Testis (tissue), 3 donors: ENCODE results near the gene MCCD1. TPM values are rescaled to one million over a fixed set of nuclear protein-coding genes. Genes with fewer than 3 reads are reported as not detected.

Experiments
- DNase-seq: peaks from one replicate; pipeline ENCODE4 v3.0.0-alpha.2; 2019
- H3K27ac ChIP-seq, 2 donors: fragments of 200-600 bp; sonication (generic); one replicate each; pipeline ENCODE4 v1.5.1; 2019
- H3K27me3 ChIP-seq: fragments of 200-600 bp; sonication (generic); one replicate; pipeline ENCODE4 v1.5.1; 2019
- H3K36me3 ChIP-seq: fragments of 200-600 bp; sonication (generic); one replicate; pipeline ENCODE4 v1.5.1; 2017; ENCODE audit warnings: low read depth; ENCODE audit errors: missing control alignments
- H3K4me1 ChIP-seq: fragments of 200-600 bp; sonication (generic); one replicate; pipeline ENCODE4 v1.5.1; 2019
- H3K4me3 ChIP-seq, 2 donors: fragments of 200-600 bp; sonication (generic); one replicate each; pipeline ENCODE4 v1.5.1; 2017 to 2019
- H3K9me3 ChIP-seq: fragments of 200-600 bp; sonication (generic); one replicate; pipeline ENCODE4 v1.5.1; 2017
- CTCF ChIP-seq, 3 experiments: fragments of 450-650 bp in 2 of 3; fragments of 200-600 bp in 1 of 3; sonication (generic) in 1 of 3; IDR thresholded peaks; one replicate each; pipeline ENCODE4 v1.5.1; 2016 to 2019; ENCODE audit warnings: antibody characterized with exemption in 3 of 3, mild to moderate bottlenecking in 2 of 3, moderate library complexity in 1 of 3
- POLR2A ChIP-seq: fragments of 450-650 bp; IDR thresholded peaks from one replicate; pipeline ENCODE4 v1.6.1; 2017; ENCODE audit warnings: antibody characterized with exemption, mild to moderate bottlenecking, moderate library complexity
- WGBS, 2 donors: methylation state at CpG; one replicate each; pipeline ENCODE4 v1.1.5; 2018; 5-methylcytosine and 5-hydroxymethylcytosine counted together
- intact Hi-C: fragments of 100-400 bp; cut with DNase I; formaldehyde crosslinking; loops from one replicate; pipeline ENCODE4 v1.15.1; 2023; ENCODE audit warnings: low total_unique reads
- polyA plus RNA-seq: library from polyadenylated mRNA; stranded (reverse); fragments of 350-450 nt; fragmentation: Illumina TruSeq; extraction: RNeasy Lipid Tissue Mini Kit (QIAGEN cat#74804); gene quantifications from one replicate; pipeline ENCODE4 v1.2.3, GENCODE V29; 2014; ENCODE audit warnings: low read depth, low replicate concordance; ENCODE audit not compliant: insufficient read depth
- total RNA-seq, 2 donors: library from RNA; depleted of rRNA; stranded (reverse); fragments of >200 nt; gene quantifications; one replicate each; pipeline ENCODE4 v1.2.3, GENCODE V29; 2016

MCCD1 gene
- total and polyA plus RNA-seq, 3 donors from 2014 or later: not detected

- H3K27ac ChIP-seq: no peak overlapping the region
- no peaks in the 10 kb centered on the region for H3K36me3 ChIP-seq
- intact Hi-C loops: no loop called here
- no peaks in the 10 kb centered on the region for H3K9me3 ChIP-seq
- H3K27me3 ChIP-seq: no peaks in the 10 kb centered on the region
- no peak overlapping the region for H3K4me3 ChIP-seq
- no peaks in the 10 kb centered on the region for H3K4me1 ChIP-seq
- TF ChIP-seq POLR2A (no peak), CTCF (IDR thresholded peaks at IDR 0.05) (no peak)
- DNase-seq: no peak
- 89 to 100% methylated on average over 1 to 8 of the region's 8 CpGs for WGBS, 2 donors
Observed at GRCh38 chr6:31558318-31558625, 29.5 kb downstream of the MCCD1 start.

- Histone ChIP-seq H3K27me3 (no peaks in the 10 kb centered on the region), H3K4me3 (no peak overlapping the region), H3K4me1 (no peaks in the 10 kb centered on the region), H3K27ac (no peak overlapping the region), H3K9me3 (no peaks in the 10 kb centered on the region), H3K36me3 (no peaks in the 10 kb centered on the region)
- TF ChIP-seq POLR2A: no peak
- no peak for TF ChIP-seq CTCF (IDR thresholded peaks at IDR 0.05)
- no peak for DNase-seq
- intact Hi-C loops: no loop called here
- WGBS, 2 donors: 81 to 91% methylated on average over 14 of the region's 14 CpGs
Observed at GRCh38 chr6:31558631-31559500, 30.1 kb downstream of the MCCD1 start.

- H3K27ac ChIP-seq: no peak overlapping the region
- H3K27me3 ChIP-seq: no peaks in the 10 kb centered on the region
- no peak for DNase-seq
- no peaks in the 10 kb centered on the region for H3K9me3 ChIP-seq
- intact Hi-C loops: no loop called here
- H3K36me3 ChIP-seq: no peaks in the 10 kb centered on the region
- WGBS, 2 donors: 77 to 84% methylated on average over 4 of the region's 4 CpGs
- H3K4me3 ChIP-seq: no peak overlapping the region
- H3K4me1 ChIP-seq: no peaks in the 10 kb centered on the region
- TF ChIP-seq CTCF (IDR thresholded peaks at IDR 0.05) (no peak), POLR2A (no peak)
Observed at GRCh38 chr6:31559606-31559957, 30.8 kb downstream of the MCCD1 start.

- intact Hi-C loops: no loop called here
- 68 to 69% methylated on average over 7 of the region's 7 CpGs for WGBS, 2 donors
- Histone ChIP-seq H3K4me3 (no peak overlapping the region), H3K4me1 (no peaks in the 10 kb centered on the region), H3K9me3 (no peaks in the 10 kb centered on the region), H3K27me3 (no peaks in the 10 kb centered on the region), H3K27ac (no peak overlapping the region), H3K36me3 (no peaks in the 10 kb centered on the region)
- no peak for TF ChIP-seq CTCF (IDR thresholded peaks at IDR 0.05)
- no peak for DNase-seq
Observed at GRCh38 chr6:31559958-31560696, 31.4 kb downstream of the MCCD1 start.

GRCh38 chr6:31560697-31561058 is 31.9 kb downstream of the MCCD1 start:
- Histone ChIP-seq H3K36me3 (no peaks in the 10 kb centered on the region), H3K4me1 (no peaks in the 10 kb centered on the region), H3K9me3 (no peaks in the 10 kb centered on the region), H3K27ac (no peak overlapping the region), H3K27me3 (no peaks in the 10 kb centered on the region), H3K4me3 (no peak overlapping the region)
- TF ChIP-seq CTCF (IDR thresholded peaks at IDR 0.05): no peak
- TF ChIP-seq POLR2A: no peak
- DNase-seq: no peak
- intact Hi-C loops: no loop called here
